ENCODE results near the gene TMEM252.
A peak's percentile ranks its signal among the peaks of the same experiment; 100 is the strongest.

Gene TMEM252

DNA sequence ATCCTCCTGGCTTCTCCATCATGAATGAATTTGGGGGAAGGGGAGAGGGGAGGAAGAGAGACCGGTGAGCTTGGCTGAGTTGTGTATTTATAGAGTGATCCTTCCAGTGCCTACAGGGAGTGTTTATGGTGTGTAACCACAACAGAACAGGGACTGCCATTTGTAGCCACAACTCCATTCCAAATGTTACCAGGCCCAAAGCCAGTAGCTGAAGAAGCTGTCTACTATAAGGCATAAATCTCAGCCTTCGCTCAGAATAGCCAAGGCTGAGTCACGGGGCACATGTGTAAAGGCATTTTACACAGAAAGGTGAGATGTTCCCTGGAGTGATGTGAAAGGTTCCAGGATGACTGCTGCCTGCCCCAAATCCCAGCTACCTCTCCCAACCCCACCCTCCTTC, 2.5 kb downstream of the TMEM252 start:
- no peak for DNase-seq

DNA sequence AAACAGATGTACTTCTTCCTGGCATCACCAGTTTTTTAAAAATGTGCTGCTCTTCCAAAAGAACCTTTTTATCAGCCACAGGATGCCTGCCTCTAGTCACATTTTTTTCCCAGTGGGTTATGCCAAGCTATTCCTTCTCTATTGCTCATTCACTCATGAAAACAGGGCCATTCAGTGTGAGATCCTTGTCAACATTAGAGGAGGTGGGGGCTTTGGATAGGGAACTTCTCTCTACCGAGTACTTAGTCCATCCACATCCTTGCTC, 3.1 kb downstream of the TMEM252 start:
- DNase-seq, result no peak

DNA sequence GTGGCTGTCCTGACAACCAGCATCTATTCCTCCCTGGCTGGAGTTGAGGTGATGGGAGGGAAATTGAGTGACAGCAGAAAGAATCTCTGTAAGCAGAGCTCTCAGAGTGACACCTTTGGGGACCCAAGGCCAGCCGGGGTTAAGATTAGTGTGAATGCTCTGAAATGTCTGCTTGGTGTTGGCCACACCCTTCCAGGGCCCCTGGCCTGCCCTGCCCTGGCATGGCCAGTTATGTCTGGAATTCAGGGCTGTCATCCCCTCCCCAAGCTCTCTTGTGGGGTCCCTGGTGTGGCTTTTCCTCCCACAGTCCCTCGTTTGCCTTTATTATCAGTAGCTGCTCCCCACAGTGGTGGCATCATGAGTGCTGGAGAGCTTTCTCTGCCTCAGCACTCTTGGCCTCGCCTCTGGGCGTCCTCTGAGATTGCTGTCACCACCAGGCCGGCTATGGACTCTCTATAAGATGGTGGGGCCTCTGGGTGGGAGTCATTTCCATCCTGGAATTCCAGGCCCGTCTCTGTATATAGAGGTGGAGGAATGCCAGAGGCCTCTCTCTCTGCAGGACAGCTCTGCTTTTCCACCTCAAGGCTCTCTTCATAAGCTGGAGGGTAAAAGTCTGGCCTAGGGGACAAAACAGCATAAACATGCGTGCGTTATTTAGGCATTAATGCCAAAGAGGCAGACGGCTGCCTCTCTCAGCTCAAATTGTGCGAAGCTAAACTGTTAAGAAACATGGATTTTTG, 3.6 kb downstream of the TMEM252 start:
- no peak for DNase-seq

DNA sequence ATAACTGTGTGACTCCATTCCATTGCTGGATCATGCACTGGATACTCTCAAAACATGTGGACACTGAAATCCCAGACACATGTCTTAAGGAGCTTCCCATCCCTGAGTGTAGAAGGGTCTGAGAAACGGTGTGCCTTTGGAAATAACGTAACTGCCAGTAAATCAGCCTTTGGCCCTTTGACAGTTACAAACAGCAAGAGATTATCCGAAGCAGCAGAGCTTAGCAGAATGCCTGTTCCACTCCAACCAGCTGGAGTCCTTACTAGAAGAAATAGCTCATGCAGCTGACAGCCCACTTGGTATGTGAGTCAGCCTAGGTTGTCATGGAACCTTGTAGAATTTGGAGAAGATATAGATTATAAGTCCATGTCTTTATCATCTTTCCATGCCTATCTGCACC, 7.0 kb downstream of the TMEM252 start:
- DNase-seq, result no peak

DNA sequence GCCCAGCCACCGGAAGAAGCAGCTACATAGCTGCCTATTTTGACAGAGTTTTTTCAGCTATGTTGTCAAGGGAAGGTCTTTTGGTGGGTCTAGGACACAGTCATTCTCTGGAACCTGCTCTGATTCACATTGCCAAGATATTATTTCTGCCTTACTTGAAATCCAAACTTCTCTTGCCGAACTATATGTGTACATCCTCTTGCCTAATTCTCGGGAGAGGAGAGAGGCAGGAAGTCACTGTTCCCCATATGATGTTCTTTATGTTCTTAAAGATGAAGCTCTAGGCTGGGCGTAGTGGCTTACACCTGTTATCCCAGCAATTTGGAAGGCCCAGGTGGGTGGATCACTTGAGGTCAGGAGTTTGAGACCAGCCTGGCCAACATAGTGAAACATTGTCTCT, 8.6 kb downstream of the TMEM252 start:
- DNase-seq, result no peak

DNA sequence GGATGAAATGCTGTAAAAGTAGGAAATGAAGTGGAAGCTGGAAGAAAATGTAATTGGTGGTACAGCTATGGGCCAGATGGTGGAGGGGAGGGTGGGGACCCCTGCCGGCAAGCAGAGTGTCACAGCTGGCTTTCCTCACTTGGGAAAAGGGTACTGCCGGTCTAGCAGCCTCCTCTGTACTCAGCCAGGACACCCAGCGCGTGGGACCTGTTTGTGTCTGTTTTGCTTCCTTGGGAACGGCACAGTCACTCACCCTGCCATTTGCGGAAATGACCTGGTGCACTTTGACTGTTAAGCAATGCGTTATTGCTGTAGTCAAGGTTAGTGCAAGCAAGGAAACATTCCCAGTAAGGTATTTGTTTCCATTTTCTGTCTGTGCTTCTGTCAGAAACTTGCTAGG, 10.1 kb downstream of the TMEM252 start:
- no peak for DNase-seq

DNA sequence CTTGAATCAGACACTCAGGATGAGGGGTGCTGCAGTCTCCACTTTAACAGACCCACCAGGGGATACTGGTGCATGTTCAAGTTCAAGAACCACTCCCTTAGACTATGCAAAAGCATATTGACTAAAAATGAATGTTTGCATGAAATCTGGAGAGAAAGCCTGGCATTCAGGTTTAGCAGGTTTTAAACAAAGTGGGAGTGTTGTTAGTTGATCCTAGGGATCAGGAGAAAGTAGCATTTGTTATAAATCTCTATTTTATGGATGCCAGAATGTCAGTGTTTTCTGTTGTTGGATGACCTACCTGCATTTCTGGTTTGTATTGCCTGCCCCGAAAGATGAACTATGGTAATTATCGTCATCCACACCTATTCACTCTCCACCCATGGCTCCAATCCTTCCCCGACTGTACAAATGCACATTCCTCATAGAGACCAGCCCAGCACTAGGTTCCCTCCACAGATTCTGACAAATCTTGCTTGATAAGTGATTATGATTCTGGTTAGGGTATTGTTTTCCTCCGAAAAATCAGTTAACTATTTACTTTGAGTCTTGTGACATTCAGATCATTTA, 17.2 kb downstream of the TMEM252 start:
- peak; percentile 84 for DNase-seq

DNA sequence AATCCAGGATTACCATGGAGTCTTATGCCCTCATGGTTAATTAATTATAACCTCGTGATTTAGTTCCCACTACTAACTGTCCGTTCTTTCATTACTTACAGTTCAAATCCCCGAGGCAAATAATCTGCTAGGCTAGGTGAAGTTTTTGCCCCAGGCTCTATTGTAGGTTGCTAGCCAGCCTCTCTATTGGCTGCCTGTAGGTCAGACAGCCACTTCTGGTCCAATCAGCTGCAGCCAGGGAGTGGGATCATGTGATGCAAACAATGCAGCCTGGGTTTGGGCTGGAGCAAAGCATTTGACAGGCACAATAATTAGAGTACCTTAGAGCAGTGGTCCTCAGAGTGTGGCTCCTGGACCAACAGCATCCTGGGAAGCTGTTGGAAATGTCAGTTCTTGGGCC, 17.7 kb downstream of the TMEM252 start:
- DNase-seq, result peak; percentile 34

DNA sequence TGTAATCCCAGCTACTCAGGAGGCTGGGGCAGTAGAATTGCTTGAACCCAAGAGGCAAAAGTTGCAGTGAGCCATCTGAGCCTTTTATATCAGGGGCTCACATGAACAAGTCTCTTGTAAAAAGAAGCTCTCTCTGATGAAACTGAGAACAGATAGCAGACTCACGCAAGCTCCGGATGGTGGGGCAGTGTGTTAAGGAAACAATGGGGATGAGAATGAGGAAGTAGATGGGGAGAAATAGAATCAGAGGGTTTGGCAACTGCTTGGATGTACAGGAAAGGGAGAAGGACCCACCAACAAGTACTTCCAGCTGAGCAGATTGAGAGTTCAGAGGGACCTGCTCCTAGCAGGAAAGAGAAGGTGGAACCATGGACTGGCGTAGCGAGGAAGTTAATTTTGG, 18.6 kb downstream of the TMEM252 start:
- no peak for DNase-seq

DNA sequence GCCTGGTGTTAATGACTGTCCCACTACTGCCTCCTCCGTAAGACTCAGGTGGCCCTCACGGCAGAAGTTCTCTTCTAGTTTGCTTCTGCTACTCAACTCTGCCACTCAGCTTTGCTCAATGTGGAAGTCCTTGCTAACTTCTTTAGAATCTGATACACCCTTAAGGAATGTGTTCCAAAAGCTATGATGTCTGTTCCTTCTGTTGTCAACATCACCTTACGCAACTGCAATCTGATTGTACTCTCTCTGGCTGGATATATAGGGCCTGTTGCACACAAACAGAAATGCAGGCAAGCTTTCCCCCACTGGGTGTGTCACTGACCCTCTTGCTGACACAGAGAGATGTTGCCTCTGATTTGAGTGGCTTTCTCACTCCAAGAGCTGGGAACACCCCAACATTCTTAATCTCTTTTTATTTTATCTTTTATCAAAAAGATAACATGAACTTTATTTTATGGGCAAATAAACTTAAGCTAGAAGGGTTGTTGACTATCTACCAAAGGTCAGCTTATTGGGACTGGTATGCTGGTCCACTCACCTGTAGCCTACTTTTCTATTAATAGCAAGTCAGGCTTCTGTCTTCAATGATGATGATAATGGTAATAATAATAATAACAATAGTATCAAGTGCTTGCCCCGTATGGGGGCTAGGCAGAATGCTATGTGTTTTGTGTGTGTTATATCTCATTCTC, 25.2 kb downstream of the TMEM252 start:
- no peak for DNase-seq

DNA sequence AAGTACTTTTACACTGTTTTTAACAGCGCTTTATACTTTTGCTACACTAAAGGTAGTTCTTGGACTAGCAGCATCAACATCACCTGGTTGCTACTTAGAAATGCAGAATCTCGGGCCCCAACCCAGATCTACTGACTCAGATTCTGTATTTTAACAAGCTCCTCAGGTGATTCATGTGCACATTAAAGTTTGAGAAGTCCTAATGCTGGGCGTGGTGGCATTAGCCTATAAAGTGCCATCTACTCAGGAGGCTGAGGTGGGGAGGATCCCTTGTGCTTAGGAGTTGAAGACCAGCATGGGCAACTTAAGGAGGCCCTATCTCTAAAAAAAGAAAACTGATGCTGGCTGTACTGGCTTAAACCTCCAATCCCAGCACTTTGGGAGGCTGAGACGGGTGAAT, 26.7 kb downstream of the TMEM252 start:
- DNase-seq, result no peak

DNA sequence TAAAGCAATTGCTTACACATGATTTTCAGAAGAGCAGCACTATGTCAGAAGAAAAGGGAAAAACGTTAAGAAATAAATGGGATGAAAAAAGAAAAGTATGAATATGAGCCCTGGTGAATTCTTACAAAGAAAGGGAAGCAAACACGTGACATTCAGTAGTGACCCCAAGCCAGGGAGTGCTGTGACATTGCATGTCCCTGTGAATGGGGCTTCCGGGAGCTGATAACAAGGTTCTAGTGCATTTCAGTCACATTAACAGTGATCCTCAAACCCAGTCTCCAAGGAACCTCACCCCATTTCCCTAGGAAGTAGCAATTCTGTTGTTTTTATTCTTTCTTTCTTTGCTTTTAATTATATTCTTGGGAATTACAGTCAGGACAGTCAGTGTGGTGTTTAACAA, 27.3 kb downstream of the TMEM252 start:
- DNase-seq, result no peak

DNA sequence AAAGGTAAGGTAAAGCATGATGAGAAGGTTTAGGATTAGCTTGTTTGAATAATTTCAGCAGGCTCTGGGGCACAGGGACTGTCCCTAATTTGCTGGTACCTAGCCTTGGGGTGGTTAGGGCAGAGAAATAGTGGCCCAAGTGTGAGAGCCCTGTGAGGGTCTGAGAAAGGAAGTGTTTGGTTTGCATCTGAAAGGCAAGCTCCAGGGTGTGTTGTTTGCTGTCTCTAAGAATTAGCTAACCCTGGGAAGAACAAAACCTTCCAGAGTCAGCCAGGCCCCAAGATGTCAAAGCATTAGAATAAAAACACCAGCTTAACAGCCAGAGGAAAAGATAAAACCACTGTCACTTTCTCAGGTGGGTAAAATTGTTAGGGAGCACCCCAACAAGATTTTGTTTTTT, 31.0 kb downstream of the TMEM252 start:
- no peak for DNase-seq

DNA sequence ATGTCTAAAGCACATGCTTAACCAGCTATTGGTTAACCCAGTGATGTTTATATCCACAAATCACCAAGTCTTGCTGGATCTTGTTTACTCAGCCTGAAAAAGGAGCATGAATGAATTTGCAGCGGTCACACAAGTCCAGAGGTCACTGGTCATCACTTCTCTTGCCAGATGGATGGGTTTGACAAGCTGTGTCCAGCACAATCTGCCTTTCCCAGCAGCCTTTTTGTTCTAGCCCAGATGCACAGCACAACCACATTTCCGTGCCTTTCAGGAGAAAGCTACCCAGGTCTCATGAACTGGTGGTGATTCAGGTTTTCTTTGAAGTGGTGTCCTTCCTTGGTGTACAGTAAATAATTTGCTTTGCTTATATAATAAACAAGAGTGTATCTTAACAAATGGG, 32.1 kb downstream of the TMEM252 start:
- no peak for DNase-seq

DNA sequence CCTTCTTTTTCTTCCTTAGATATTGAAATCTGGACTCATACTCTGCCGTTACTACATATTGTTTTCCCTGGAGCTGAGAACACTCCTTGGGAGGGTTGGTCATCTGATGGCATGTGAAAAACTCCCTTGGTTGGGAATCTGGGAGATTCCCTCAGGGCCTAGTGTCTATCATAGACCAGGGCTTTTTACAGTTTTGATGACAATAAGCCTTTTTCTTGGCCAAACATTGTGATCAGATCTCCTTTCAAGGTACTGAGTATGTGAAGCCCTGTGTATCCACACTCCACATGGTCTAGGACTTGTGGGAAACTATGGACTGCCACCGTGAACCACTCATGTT, 32.9 kb downstream of the TMEM252 start:
- DNase-seq, result no peak

DNA sequence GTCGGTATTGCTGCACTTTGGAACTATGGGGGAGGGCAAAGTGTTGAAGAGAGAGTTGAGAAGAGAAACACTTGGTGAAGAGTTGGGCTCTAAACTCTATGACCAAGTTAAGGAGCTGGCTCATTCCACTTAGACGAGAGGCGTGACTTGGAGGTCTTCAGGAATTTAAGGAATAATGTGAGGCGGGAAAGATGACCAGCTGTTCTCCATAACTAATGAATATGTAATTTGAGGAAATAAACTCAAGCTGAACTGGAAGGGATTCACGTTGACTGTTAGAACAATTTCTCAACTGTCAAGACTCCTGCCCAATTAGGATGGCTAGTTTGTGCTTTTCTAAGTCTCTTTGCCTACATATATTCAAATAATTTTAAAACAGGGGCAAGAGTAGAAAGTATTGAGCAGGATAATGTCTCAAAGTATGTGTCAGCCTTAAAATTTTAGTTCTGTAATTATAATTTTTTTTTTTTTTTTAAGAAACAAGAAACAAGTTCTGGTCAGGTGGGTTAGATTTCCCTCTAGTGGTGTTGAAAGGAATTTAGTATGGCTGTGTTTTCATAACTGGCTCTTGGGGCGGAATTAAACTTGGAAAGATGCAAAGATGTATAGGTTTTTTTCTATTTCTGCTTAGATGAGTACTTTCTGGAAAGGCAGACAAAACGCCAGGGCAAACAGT, 33.4 kb downstream of the TMEM252 start:
- DNase-seq, result no peak

DNA sequence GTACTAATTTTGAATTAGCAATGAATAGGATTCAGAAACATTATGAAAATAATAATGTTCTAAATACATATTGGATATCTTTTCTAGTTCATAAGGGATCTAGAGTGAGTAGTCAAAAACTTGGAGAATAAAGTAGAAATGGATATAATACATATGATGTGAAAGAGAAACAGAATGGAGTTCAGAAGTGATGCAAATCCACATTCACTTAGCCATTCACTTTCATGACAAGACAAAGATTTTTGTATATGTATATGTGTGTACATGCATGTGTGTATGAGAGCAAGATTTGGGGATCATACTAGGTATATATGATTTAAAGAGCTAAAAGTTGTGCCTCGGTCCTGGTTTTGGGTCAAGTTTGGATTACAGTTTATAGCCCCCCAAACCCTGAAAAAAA, 34.1 kb downstream of the TMEM252 start:
- DNase-seq, result no peak

DNA sequence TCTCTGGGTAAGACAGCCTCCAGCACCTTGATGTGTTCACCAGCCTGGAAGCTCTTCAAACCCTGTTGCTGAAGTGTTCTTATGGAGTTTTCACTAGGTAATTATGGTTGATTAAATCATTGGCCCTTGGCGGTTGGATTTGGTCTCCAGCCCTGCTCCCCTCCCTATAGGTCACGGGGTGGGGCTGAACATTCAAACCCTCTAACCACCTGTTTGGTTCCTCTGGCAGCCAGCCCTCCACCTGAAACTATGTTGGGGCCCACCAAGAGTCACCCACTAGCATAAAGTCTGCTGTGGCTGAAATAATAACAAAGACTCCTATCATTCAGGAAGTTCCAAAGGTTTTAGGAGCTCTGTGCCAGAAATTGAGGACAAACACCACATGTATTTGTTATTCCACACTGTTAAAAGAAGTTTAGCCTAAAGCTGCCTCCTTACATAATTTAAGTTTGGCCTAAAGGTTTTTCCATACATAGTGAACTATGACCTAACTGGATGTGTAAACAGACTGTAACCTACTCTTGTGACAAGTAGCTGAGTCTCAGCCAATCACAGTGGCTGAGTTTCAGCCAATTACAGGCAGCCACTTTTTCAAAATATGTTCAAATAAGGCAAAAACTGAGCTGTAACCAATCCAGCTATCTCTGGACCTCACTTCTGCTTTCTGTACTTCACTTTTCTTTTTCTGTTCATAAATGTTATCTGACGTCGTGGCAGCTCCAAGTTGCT, 34.8 kb downstream of the TMEM252 start:
- no peak for DNase-seq

DNA sequence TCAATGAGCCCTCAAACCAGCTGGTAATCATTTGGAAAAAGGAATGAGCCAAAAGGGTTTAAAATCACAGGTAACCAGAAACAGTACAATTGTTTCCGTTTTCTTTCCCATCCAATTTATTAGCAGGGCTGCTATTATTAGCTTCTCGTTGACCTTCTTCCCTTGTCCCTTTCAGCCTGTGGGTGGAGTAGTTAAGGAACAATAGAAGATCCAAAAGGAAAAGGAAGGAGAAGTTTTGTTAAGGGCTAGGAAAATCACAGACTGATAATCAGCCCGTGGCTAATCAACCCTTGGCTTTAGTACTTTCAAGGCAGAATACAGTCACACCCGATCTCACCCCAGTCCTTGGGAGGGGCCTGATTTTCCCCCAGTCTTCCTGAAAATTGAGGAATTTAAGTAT, 38.4 kb downstream of the TMEM252 start:
- DNase-seq, result no peak

DNA sequence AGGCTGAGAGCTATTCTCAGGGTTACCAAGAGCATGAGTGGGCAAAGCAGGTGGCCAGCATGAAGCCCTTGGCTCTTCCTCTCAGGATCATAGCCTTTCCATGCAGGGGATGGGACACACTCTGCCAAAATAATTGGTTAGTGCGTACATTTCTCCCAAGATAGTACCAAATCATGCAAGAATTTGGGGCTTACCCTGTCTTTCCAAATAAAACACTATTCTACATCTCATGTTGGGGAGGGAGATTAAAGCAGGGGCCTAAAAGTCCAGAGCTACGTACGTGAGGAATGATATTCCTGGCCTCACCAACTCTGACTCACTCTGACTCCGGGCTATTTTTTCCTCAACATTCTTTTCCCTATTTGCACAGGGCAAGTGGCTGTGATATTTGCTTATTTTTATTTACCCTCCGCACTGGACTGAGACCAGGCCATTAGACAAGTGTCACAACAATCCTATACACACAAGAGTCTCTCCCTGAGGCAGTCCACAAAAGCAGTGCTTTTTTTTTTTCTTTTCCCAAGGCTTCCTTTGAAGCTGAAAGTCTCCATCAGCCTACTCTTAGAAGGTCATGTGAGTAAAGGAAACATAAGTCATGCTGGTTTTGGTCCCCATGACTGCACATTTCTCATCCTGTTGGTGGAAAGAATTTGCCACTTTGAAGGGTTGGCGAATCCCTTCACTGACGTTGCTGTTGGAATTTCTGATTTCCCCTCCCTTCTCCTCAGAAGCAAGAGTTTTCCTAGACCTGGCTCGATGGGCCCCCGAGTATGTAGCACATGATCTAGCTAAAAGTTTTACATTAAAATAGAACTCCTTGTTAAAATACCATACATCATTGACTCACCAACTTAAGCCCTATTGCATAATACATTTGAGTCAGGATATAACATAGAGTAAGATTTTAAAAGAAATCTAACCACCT, 40.0 kb downstream of the TMEM252 start:
- DNase-seq, result no peak

DNA sequence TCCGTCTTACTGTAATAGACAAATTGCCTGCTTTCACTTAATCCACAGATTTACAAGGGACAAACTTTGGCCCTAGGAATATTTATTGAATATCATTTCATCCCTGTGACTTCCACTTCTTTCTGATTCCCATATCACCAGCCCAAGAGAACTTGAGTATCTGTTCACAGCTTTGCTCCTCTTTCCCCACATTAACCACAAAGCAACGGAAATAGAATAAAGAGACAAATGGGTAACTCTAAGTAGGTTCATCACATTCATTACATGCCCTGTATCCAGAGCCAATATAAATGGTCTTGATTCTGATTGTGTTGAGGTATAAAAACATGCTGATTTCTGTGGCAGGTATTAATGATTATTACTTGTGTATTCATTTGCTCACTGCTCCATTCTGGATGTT, 41.9 kb downstream of the TMEM252 start:
- DNase-seq, result no peak

DNA sequence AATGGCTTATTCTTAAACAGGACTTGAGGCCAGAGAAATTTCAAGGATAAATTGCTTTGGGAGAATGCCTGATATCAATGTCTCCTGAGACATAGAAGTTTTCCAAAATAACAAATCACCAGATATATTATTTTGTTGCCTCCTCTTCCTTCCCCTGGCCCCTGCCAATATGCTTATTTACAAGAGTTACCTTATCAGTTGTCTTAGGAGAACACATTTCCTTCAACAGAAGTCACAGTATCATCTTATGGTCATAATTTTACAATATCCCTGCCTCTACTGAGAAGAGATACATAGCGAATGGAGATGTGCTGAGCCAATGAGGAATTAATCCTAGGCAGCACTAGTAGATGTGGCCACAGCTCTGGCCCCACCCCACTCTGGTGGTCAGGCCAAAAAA, 43.1 kb downstream of the TMEM252 start:
- no peak for DNase-seq

DNA sequence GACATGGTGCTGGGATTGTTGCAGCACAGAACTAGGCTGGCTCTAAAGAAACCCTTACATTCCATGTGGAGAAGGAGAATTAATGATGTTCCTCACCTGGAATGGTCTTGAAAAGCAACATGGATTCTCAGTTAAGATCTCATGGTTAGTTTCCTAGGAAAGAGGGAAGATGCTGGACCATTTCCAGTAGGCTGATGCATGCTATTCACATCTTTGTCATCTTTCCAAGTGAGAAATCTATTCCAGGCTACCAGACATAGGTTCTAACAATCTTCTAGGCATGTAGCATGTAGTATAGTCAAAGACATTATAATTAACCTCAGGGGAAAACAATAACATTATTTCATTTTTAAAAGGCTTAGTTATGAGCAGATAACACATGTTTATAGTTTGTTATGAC, 44.3 kb downstream of the TMEM252 start:
- DNase-seq, result no peak

Data from NCI-H1048 (cell line).